BLaER1 (cell line): ENCODE data around the gene ZMYM3.
"Not testable (repeated sequence)": the region's sequence is repeated elsewhere in the genome, so short reads cannot be mapped to it uniquely, and the experiment has no call there.

ENCODE experiments used
- H3K27ac ChIP-seq: shearing (Covaris generic); formaldehyde crosslinking; 2 replicates; pipeline ENCODE4 v1.8.1; 2022
- H3K27me3 ChIP-seq: shearing (Covaris generic); formaldehyde crosslinking; 2 replicates; pipeline ENCODE4 v1.8.1; 2022
- H3K36me3 ChIP-seq: shearing (Covaris generic); formaldehyde crosslinking; 2 replicates; pipeline ENCODE4 v1.8.1; 2022
- H3K4me1 ChIP-seq: shearing (Covaris generic); formaldehyde crosslinking; 2 replicates; pipeline ENCODE4 v1.8.1; 2022
- H3K4me2 ChIP-seq: shearing (Covaris generic); formaldehyde crosslinking; 2 replicates; pipeline ENCODE4 v1.8.1; 2022
- H3K4me3 ChIP-seq: shearing (Covaris generic); formaldehyde crosslinking; 2 replicates; pipeline ENCODE4 v1.8.1; 2022
- H3K9ac ChIP-seq: shearing (Covaris generic); formaldehyde crosslinking; 2 replicates; pipeline ENCODE4 v1.8.1; 2022
- H3K9me3 ChIP-seq: shearing (Covaris generic); formaldehyde crosslinking; 2 replicates; pipeline ENCODE4 v1.8.1; 2022
- H4K20me1 ChIP-seq: shearing (Covaris generic); formaldehyde crosslinking; 2 replicates; pipeline ENCODE4 v1.8.1; 2022
- Cebpa-rat ChIP-seq: shearing (Covaris generic); IDR thresholded peaks from 2 replicates; pipeline ENCODE4 v1.8.1; 2022

ZMYM3 gene

GRCh38 chrX:71254092-71254963, at the start of gene ZMYM3:
Gene ZMYM3 (minus strand): TSS chrX:71254140. CDS start chrX:71253255, 885 bp downstream.
- no peaks in the 10 kb centered on the region for H3K9me3 ChIP-seq
- TF ChIP-seq Cebpa-rat = no peak
- peak within 1 kb of the TSS; percentile 82 for H3K9ac ChIP-seq
- peak within 1 kb of the TSS; percentile 82 for H3K27ac ChIP-seq
- peak within 1 kb of the TSS; percentile 86 for H3K4me2 ChIP-seq
- H3K4me1 ChIP-seq = peaks cover 30% of the 10 kb centered on the region
- H4K20me1 ChIP-seq = peaks cover 33% of the 10 kb centered on the region; the same call in 1 of the 2 replicates
- H3K27me3 ChIP-seq = peaks cover 50% of the 10 kb centered on the region
- peaks cover 17% of the 10 kb centered on the region for H3K36me3 ChIP-seq
- H3K4me3 ChIP-seq = peak within 1 kb of the TSS; percentile 73

DNA sequence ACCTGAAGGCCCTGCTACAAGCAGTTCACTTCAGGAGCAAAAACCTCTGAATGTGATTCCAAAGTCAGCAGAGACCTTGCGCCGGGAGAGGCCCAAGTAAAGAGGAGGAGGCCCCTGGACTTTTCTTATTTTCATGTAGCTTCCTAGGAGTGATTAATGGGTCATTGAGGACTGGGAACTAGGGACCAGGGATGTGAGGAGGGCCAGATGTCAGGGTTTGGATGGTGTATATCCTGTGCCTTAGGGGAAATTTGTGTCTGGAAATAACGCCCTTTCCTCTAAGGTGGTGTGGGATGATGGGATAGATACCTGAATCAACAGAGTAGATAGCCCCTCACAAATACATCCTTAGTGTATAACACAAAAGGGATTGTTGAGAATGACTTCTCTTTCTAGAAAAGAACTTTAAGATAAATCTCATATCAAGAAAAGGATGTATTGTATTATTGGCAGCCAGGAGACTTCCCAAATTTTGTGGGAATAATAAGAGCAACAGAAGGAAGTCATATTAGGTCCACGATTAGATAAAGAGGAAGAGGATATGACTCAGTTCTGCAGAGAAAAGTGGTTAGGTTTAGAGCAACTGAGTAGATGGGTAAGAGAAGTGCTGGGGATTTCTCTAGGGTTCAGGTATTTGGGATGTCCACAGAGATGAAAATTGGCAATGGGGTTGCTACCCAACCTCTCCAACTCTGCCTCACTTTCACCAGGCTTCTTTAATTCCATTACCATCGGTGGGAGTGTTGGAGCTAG, 48.7 kb upstream of the ZMYM3 start:
- peaks cover 52% of the 10 kb centered on the region for H3K27me3 ChIP-seq
- peaks cover 42% of the 10 kb centered on the region for H4K20me1 ChIP-seq
- H3K9ac ChIP-seq = no peak overlapping the region
- no peaks in the 10 kb centered on the region for H3K9me3 ChIP-seq
- no peaks in the 10 kb centered on the region for H3K4me1 ChIP-seq
- TF ChIP-seq Cebpa-rat = no peak
- peaks cover 80% of the 10 kb centered on the region for H3K36me3 ChIP-seq
- H3K27ac ChIP-seq = no peak overlapping the region
- H3K4me2 ChIP-seq = no peak overlapping the region
- no peak overlapping the region for H3K4me3 ChIP-seq

- H3K4me1 ChIP-seq = no peaks in the 10 kb centered on the region
- peaks cover 86% of the 10 kb centered on the region for H3K36me3 ChIP-seq
- no peak within 1 kb of the TSS for H3K4me3 ChIP-seq
- no peaks in the 10 kb centered on the region for H3K9me3 ChIP-seq
- no peak within 1 kb of the TSS for H3K9ac ChIP-seq
- no peak within 1 kb of the TSS for H3K27ac ChIP-seq
- TF ChIP-seq Cebpa-rat = no peak
- H3K4me2 ChIP-seq = no peak within 1 kb of the TSS
- H3K27me3 ChIP-seq = peaks cover 63% of the 10 kb centered on the region
- peaks cover 55% of the 10 kb centered on the region for H4K20me1 ChIP-seq
Measured at GRCh38 chrX:71301195-71301924, 47.4 kb upstream of the ZMYM3 start, which contains the start of gene ITGB1BP2. Gene ITGB1BP2 (plus strand): TSS chrX:71301750. CDS start chrX:71301807, 57 bp downstream.

DNA sequence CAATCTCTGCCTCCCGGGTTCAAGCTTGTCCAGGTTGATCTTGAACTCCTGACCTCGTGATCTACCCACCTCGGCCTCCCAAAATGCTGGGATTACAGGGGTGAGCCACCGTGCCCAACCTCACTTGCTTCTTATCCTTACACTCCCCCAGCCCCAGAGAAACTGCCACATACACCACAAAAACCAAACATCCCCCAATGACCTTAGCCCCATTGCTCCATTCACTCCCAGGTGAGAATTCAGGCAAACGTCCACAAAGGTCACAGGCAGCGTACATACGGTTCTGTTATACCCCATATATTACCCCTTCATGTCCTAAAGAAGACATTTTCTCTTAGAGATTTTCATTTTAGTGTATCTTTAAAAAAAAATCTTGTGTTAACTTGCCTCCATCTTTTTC, 46.6 kb upstream of the ZMYM3 start:
- H3K36me3 ChIP-seq = peaks cover 90% of the 10 kb centered on the region
- H3K4me1 ChIP-seq, H3K4me2 ChIP-seq, H3K27ac ChIP-seq, H3K9ac ChIP-seq, H3K4me3 ChIP-seq, H3K9me3 ChIP-seq: not testable (repeated sequence)
- H3K27me3 ChIP-seq = peaks cover 69% of the 10 kb centered on the region
- peaks cover 64% of the 10 kb centered on the region for H4K20me1 ChIP-seq

- H3K4me2 ChIP-seq, H3K4me1 ChIP-seq, H3K9ac ChIP-seq, H3K4me3 ChIP-seq, H3K27ac ChIP-seq, H3K9me3 ChIP-seq: not testable (repeated sequence)
- H3K27me3 ChIP-seq = peaks cover 66% of the 10 kb centered on the region
- H3K36me3 ChIP-seq = peaks cover 90% of the 10 kb centered on the region
- peaks cover 68% of the 10 kb centered on the region for H4K20me1 ChIP-seq
Measured at GRCh38 chrX:71300064-71300463, 46.1 kb upstream of the ZMYM3 start.

GRCh38 chrX:71298119-71298518, 44.2 kb upstream of the ZMYM3 start:
- H3K9ac ChIP-seq = no peak overlapping the region
- no peak overlapping the region for H3K4me3 ChIP-seq
- no peaks in the 10 kb centered on the region for H3K4me1 ChIP-seq
- no peak for TF ChIP-seq Cebpa-rat
- H3K36me3 ChIP-seq = peaks cover 95% of the 10 kb centered on the region
- peaks cover 87% of the 10 kb centered on the region for H4K20me1 ChIP-seq
- H3K4me2 ChIP-seq = no peak overlapping the region
- H3K9me3 ChIP-seq = no peaks in the 10 kb centered on the region
- peaks cover 62% of the 10 kb centered on the region for H3K27me3 ChIP-seq
- H3K27ac ChIP-seq = no peak overlapping the region

GRCh38 chrX:71296806-71297205, 42.9 kb upstream of the ZMYM3 start:
- Histone ChIP-seq H3K4me3 (no peak overlapping the region), H3K4me1 (no peaks in the 10 kb centered on the region), H3K9me3 (no peaks in the 10 kb centered on the region), H3K27ac (no peak overlapping the region), H3K9ac (no peak overlapping the region), H4K20me1 (peaks cover 100% of the 10 kb centered on the region), H3K27me3 (peaks cover 61% of the 10 kb centered on the region), H3K4me2 (no peak overlapping the region), H3K36me3 (peaks cover 100% of the 10 kb centered on the region)
- no peak for TF ChIP-seq Cebpa-rat

- peaks cover 100% of the 10 kb centered on the region for H4K20me1 ChIP-seq
- H3K27ac ChIP-seq = no peak overlapping the region
- H3K27me3 ChIP-seq = peaks cover 62% of the 10 kb centered on the region
- TF ChIP-seq Cebpa-rat = no peak
- H3K4me1 ChIP-seq = no peaks in the 10 kb centered on the region
- H3K4me3 ChIP-seq = no peak overlapping the region
- no peaks in the 10 kb centered on the region for H3K9me3 ChIP-seq
- H3K36me3 ChIP-seq = peaks cover 97% of the 10 kb centered on the region
- H3K4me2 ChIP-seq = no peak overlapping the region
- no peak overlapping the region for H3K9ac ChIP-seq
Measured at GRCh38 chrX:71292669-71293365, 38.9 kb upstream of the ZMYM3 start.

DNA sequence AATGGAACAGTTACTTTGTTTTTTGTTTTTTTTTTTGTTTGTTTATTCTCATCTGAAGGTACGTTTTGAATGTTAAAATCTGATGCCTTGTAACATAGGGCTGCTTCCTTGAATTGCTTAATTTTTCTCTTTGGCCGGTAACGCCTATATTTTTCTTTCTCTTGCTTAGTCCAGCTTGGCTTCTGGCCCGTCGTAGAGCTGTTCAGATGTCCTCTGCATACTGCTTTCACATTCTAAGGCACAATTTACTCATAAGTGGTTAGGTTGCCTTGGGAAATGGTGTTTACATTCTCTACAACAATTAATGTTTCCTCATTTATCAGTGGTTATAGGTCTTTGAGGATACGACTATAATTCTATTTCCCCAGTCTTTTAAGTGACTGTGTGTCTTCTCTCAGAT, 37.4 kb upstream of the ZMYM3 start:
- H3K9ac ChIP-seq = no peak overlapping the region
- peaks cover 56% of the 10 kb centered on the region for H3K27me3 ChIP-seq
- H3K4me1 ChIP-seq = peaks cover 7% of the 10 kb centered on the region; the same call in 1 of the 2 replicates
- peaks cover 89% of the 10 kb centered on the region for H3K36me3 ChIP-seq
- H3K4me2 ChIP-seq = no peak overlapping the region
- H3K4me3 ChIP-seq = no peak overlapping the region
- TF ChIP-seq Cebpa-rat = no peak
- H3K27ac ChIP-seq = no peak overlapping the region
- H3K9me3 ChIP-seq = no peaks in the 10 kb centered on the region
- H4K20me1 ChIP-seq = peaks cover 100% of the 10 kb centered on the region
